Right lobe of liver (tissue), 6 donors: Measurements from ENCODE around the gene PHF20. TPM values are rescaled to one million over a fixed set of nuclear protein-coding genes. Genes with fewer than 3 reads are reported as not detected.

Source experiments
- ATAC-seq, 4 donors: fragments of 200-7000 bp; cut with Tn5 transposase; one replicate each; pipeline ENCODE4 v1.9.1; 2020; ENCODE audit warnings: mild to moderate bottlenecking in 4 of 4, moderate library complexity in 4 of 4
- DNase-seq, 3 donors: peaks; one replicate each; pipeline ENCODE4 v3.0.0-alpha.2; 2020
- H3K27ac ChIP-seq, 3 donors: fragments of 200-600 bp; one replicate each; pipeline ENCODE4 v1.8.0; 2022
- H3K27me3 ChIP-seq, 2 donors: fragments of 200-600 bp; one replicate each; pipeline ENCODE4 v1.8.0; 2022
- H3K36me3 ChIP-seq, 4 donors: fragments of 200-600 bp; sonication (generic) in 1 of 4; one replicate each; pipeline versions ENCODE4 v1.5.1 to v1.8.0; 2017 to 2022; ENCODE audit warnings: control low read depth in 1 of 4
- H3K4me1 ChIP-seq, 4 donors: fragments of 200-600 bp; sonication (generic) in 1 of 4; one replicate each; pipeline versions ENCODE4 v1.5.1 to v1.8.0; 2017 to 2022; ENCODE audit warnings: control low read depth in 1 of 4
- H3K4me3 ChIP-seq, 3 donors: fragments of 200-600 bp; one replicate each; pipeline ENCODE4 v1.8.0; 2022
- H3K9me3 ChIP-seq, 4 donors: fragments of 200-600 bp; sonication (generic) in 1 of 4; one replicate each; pipeline versions ENCODE4 v1.5.1 to v1.8.0; 2017 to 2022; ENCODE audit warnings: control low read depth in 1 of 4
- POLR2A ChIP-seq: fragments of 450-650 bp; IDR thresholded peaks from one replicate; pipeline ENCODE4 v1.6.1; 2017; ENCODE audit warnings: antibody characterized with exemption, mild to moderate bottlenecking
- WGBS: methylation state at CpG from one replicate; pipeline ENCODE4 v1.1.6; 2018; ENCODE audit warnings: low coverage, low lambda C conversion rate; ENCODE audit not compliant: insufficient coverage; ENCODE audit errors: missing lambda C conversion rate; 5-methylcytosine and 5-hydroxymethylcytosine counted together
- intact Hi-C, 2 donors: fragments of 100-400 bp; cut with DNase I; formaldehyde crosslinking; loops; one replicate each; pipeline versions ENCODE4 v1.11.2 to v1.14.1; 2022
- total RNA-seq, 6 experiments: library from RNA; depleted of rRNA in 2 of 6; stranded (reverse); fragments of >200 nt in 2 of 6; fragmentation: NEBNext Ultra II Directional in 3 of 6; extraction: Animal tissue kit (Norgen Biotek cat#: 25700) in 3 of 6; gene quantifications; one replicate each; pipeline versions ENCODE4 v1.1.0 to v1.2.4, GENCODE V29; 2016 to 2023
- TF ChIP-seq, protein P1 (sequence below), 4 donors: fragments of 200-600 bp in 3 of 4; fragments of 450-650 bp in 1 of 4; IDR thresholded peaks; one replicate each; pipeline versions ENCODE4 v1.5.1 to v1.8.0; 2016 to 2022; ENCODE audit warnings: antibody characterized with exemption in 4 of 4, mild to moderate bottlenecking in 2 of 4
- donor health status: DM: no; HTN: yes; CAD: no.
- donor health status: DM: no; HTN: no; CAD: no.
- donor health status: DM: no; HTN: no; CAD: no.
- donor health status: DM: no; HTN: yes; CAD: no.
- donor health status: DM: no; HTN: yes; CAD: no.

The PHF20 gene
- total RNA-seq, 6 experiments from 2014 or later = 9.3 to 16.7 (median 14.5) TPM

DNA sequence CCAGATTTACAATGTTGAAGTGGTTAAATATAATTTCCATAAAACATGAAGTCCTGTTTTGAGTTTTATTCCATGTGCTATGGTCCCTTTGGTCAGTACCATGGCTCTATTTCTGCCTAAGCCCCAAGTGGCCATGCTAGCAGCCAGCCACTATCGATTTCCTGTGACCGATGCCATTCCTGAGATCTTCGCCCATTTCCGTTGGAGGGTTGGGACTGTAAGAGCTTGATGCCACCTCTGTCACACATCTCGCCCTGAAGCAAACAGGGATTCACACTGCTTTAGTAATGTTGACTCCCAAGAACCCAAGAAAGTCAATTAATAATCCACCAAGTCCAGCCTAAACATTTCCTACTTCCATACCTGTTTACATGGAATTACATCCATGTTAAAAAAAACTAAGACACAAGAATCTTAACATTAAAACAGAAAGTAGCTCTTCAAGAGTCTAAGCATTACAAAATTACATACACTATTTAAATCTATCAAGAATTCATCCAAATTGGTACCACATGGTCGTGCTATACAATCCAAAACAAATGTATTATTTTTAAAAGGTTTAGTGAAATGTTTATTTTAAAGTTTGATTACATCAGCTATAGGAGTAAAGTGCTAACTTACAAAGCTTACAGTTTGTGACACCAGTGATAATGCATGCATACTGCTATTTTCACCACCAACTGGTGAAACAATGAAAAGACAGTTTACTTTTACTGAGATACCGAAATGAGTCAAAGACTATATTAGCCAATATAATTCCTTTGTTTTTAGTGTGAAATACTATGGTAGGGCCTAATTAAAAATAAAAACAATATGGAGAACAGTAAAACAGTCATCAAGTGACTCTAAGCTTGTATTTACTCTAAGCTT, 32.3 kb upstream of the PHF20 start:
- intact Hi-C loops = no loop called here
- no peaks in the 10 kb centered on the region for H3K27me3 ChIP-seq
- peaks cover 0 to 54% (median 17%) of the 10 kb centered on the region in 4 donors for H3K4me1 ChIP-seq
- TF ChIP-seq POLR2A = no peak
- TF ChIP-seq, protein P1, sequence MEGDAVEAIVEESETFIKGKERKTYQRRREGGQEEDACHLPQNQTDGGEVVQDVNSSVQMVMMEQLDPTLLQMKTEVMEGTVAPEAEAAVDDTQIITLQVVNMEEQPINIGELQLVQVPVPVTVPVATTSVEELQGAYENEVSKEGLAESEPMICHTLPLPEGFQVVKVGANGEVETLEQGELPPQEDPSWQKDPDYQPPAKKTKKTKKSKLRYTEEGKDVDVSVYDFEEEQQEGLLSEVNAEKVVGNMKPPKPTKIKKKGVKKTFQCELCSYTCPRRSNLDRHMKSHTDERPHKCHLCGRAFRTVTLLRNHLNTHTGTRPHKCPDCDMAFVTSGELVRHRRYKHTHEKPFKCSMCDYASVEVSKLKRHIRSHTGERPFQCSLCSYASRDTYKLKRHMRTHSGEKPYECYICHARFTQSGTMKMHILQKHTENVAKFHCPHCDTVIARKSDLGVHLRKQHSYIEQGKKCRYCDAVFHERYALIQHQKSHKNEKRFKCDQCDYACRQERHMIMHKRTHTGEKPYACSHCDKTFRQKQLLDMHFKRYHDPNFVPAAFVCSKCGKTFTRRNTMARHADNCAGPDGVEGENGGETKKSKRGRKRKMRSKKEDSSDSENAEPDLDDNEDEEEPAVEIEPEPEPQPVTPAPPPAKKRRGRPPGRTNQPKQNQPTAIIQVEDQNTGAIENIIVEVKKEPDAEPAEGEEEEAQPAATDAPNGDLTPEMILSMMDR (IDR thresholded peaks at IDR 0.05) = peak in 2 of 4 donors; percentile 18 to 19
- DNase-seq = no peak
- H3K36me3 ChIP-seq = peaks cover 6 to 61% (median 39%) of the 10 kb centered on the region in 4 donors
- ATAC-seq = no peak
- WGBS = 60% methylated on average over 7 of the region's 7 CpGs
- peak overlapping the region in 2 of 3 donors; percentile 83 to 85 for H3K4me3 ChIP-seq
- H3K9me3 ChIP-seq = no peaks in the 10 kb centered on the region
- H3K27ac ChIP-seq = peak overlapping the region in 1 of 3 donors; percentile 100

DNA sequence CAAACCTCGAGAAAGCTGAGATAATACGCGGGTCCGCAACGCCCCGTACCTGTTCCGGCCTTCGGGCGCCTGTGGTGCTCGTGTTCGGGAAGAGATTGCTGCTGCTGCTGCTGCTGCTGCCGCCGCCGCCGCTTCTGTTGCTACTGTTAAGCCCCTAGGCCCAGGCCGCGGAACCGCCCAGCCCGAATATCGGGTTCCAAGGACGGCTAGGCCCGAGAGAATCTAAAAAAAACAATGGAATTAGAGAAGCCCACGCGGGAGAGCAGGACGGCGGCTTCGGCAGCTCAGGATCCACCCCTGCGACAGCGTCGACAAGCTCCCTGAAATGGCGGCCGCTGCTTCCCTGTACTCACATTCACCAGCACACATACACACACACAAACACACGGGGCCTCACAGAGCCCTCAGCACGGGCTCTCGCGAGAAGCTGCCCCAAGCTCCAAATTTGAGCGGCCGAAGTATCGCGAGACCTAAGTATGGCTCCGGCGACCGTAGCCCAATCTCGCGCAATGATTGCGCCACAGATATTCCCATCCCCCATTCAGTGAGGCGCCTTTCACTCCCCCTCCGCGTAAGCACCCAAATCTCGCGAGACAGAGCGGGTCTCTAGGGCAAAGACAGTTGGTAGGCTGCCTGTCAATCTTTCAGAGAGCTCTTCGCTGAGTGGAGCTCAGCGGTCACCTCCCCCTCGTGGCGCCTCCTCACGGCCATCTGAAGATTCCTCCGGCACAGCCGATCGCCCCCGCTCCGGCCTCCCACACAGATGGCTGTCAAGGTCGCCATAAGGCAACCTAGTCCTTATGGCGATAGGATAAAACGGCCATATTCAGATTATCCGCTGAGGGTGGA, 29.7 kb upstream of the PHF20 start, which contains the start of gene RBM39:
RBM39 (minus strand) TSS at position 369 of the 849 bp plus-strand sequence. CDS start 1,386 bp downstream, outside the sequence.
- ATAC-seq = peak; percentile 89 to 95 (median 93)
- DNase-seq = peak; percentile 99 to 100 (median 100)
- peak within 1 kb of the TSS; percentile 99 to 100 (median 100) for H3K27ac ChIP-seq
- no peaks in the 10 kb centered on the region for H3K27me3 ChIP-seq
- H3K4me1 ChIP-seq = peaks cover 0 to 37% (median 13%) of the 10 kb centered on the region in 4 donors
- WGBS = 0% methylated on average over 35 of the region's 66 CpGs
- H3K36me3 ChIP-seq = peaks cover 0 to 37% (median 21%) of the 10 kb centered on the region in 4 donors
- intact Hi-C loops = no loop called here
- H3K9me3 ChIP-seq = no peaks in the 10 kb centered on the region
- TF ChIP-seq, protein P1 (IDR thresholded peaks at IDR 0.05) = peak; percentile 30 to 58 (median 46)
- TF ChIP-seq POLR2A = peak; percentile 96
- H3K4me3 ChIP-seq = peak within 1 kb of the TSS; percentile 79 to 85 (median 83)

DNA sequence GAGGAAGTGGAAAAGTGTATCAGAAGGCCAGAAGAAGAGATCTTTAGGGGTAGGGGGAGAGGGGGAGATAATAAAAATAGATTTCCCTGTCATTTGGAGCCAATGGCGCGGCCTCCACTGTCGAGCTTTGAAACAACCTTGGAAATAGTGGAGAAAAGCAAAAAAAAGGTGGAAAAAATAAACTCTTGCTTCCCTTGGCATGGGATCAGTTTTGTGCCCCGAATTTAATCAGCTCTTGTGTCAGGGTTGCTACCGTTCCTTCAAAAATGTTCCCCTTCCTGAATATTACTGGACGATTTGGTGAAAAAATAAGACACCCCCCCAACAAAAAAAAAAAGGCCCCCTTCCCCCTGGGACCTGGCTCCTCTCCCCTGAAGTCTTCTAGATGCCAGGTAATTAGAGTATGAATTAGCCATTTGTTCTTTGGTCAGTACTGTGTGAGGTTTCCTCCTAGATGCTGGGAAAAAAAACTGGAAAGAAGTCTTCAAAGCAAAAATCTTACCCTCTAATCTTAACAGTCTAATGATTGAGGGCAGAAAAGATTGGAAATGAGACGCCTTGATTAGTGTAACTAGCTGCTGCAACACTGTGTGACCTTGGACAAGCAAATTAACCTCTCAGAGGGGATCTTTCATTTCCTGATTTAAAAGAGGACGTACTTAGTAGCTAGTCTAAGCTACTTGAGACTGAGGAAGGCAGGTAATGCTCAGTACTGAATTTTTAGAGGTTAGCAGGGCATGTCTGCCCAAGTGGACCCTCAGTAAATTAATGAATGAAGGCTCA, 28.9 kb upstream of the PHF20 start:
- Histone ChIP-seq H3K4me1 (peaks cover 0 to 36% (median 13%) of the 10 kb centered on the region in 4 donors), H3K27ac (peak overlapping the region; percentile 90 to 97 (median 94)), H3K4me3 (peak overlapping the region; percentile 50 to 85 (median 60)), H3K36me3 (peaks cover 0 to 28% (median 18%) of the 10 kb centered on the region in 4 donors), H3K9me3 (no peaks in the 10 kb centered on the region), H3K27me3 (no peaks in the 10 kb centered on the region)
- ATAC-seq (peak; percentile 4 to 14 (median 10)), DNase-seq (no peak)
- intact Hi-C loops = no loop called here
- TF ChIP-seq POLR2A = no peak
- TF ChIP-seq, protein P1 (IDR thresholded peaks at IDR 0.05) = no peak
- 0% methylated on average over 8 of the region's 8 CpGs for WGBS
